ENCODE data around the gene TRIM17.
"Not testable (repeated sequence)": the region's sequence is repeated elsewhere in the genome, so short reads cannot be mapped to it uniquely, and the experiment has no call there.

TRIM17 gene

DNA sequence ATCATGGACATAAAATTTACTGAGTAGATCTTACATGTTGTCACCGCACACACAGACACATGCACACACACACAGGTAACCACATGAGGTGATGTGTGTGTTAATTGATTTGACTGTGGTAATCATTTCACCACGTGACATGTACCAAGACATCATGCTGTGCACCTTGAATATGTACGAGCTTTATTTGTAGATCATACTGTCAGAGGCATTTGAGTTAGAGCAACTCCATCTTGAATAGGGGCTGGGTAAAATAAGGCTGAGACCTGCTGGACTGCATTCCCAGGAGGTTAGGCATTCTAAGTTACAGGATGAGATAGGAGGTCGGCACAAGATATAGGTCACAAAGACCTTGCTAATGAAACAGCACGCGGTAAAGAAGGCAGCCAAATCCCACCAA, 31.7 kb upstream of the TRIM17 start:
- DNase-seq, result no peak

DNA sequence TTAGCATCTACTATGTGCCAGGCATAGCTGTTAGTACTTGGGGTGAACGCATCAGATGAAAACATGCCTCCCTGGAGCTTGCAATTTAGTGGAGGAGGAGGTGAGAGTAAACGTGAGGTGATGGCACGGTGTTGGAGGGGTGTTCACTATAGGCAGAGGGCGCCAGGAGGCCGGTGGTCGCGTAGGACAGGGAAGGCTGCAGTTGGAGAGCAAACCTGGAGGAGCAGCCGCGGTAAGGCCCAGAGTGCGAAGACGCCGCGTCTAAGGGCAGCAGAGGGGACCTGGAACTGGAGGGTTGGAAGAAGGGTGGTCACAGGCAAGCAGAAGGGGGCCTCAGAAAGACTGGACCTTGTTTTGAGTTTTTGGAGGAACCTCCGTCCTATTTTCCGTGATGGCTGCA, 30.2 kb upstream of the TRIM17 start:
- no peak for DNase-seq

DNA sequence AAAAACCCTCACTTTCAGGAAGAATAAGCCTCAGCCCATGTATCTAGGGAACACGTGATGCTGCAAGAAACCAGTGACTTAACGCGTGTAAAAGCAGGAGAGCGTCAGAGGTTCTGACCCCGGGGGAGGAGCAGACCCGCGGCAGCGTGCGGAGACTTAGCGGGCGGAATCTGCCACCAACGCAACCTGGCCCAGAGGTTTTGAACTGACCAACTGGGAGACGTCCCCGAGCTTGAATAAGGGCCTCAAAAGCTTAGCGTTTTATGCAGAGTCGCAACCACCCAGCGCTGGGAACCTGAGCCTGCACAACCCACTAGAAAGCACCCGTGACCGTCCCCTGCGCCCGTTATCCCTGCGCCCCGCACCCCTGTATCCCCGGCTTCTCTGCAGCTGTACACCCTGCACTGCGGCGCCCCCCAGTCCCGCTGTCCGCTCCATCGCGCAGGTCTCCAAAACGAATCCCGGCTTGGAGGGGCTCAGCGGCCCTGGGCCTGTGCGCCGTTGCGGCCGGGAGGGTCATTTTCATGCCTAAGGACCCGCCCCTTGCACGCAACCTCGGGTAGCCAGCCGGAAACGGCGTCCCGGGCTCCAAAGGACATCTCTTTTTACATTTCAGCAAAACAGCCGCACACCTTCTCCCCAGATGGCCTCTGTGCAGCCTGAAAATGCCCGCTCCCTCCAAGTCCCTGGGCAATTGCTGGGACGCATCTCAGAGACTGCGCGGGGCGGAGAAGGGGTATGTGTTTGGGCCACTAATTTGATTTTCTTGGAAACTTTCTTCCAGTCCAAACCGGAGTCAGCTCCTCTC, 29.4 kb upstream of the TRIM17 start:
- peak; percentile 76 for DNase-seq

DNA sequence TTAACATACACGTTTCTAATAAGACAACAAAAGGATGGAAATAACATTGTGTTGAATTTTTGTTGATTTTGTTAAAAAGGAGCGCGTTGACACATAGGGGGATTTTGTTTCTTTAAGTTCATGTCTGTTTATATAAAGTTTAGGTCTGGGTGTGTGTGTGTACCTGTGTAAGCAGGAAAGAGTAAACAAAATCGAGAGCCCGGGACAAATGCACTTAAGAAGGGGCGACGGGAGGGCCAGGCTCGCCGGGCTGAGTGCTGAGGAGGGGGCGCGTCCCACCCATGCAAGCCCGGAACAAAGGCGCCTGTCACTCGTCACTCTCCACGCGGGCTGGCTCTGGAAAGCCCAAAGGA, 28.8 kb upstream of the TRIM17 start:
- no peak for DNase-seq

- DNase-seq, result no peak
Observed at GRCh38 chr1:228443395-228443794, 26.7 kb upstream of the TRIM17 start.

DNA sequence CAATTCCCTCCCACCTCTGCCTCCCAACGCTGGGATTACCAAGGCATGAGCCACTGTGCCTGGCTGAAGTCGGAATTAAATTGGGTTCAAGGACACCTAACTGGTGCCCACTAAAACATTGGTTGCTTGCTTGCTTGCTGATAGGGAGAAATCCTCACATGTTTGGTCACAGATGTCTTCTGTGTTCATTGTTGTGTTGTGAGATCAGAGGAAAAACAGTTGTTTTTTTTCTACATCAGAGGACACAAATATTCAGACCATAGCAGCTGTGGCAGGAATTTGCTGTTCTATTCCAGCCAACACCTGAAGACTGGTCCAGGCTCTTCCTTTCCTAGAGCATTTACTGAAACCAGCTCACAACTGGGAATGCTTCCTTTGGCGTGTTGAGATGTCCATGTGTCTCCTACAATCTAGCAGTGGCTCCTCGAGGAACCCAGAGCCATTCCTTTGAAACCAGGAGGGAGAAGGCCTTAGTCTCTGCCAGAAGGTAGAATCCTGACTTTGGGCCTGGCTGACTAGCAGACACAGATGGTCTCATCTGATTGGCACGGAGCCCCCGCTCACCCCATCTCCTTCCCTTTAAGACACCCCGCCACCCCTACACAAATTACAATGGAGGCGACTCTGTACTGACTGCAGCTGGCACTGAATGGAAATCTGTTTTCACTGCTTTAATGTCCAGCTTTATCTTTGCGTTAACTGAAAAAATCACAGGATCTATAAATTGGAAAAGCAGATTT, 24.3 kb upstream of the TRIM17 start:
- DNase-seq, result no peak

DNA sequence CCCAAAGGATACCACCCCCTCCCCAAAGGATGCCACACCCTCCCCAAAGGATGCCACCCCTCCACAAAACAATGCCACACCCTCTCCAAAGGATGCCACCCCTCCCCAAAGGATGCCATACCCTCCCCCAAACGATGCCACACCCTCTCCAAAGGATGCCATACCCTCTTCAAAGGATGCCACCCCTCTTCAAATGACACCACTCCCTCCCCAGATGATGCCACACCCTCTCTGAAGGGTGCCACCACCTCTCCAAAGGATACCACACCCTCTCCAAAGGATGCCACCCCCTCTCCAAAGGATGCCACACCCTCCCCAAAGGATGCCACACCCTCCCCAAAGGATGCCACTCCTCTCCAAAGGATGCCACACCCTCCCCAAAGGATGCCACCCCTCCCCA, 21.6 kb upstream of the TRIM17 start:
- DNase-seq, result peak; percentile 72

GRCh38 chr1:228437424-228437962, 20.8 kb upstream of the TRIM17 start:
- no peak for DNase-seq

DNA sequence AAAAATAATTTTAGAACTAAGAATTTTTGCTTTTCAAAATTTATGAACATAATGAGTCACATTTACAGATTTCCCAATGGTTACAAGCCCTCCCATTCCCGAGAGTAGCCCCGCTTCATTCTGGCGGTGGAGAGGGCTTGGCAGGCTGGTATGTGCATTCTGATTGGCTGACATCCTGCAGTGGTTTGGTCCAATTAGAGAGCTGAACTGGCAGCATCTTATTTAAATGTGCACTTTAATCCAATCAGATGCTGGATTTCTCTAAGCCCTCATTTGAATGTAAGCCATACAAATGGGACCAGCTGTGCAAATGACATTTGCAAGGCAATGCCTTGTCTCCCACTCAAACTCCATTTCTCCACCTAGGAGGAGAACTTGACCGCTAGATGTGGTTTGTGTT, 18.0 kb upstream of the TRIM17 start:
- DNase-seq, result no peak

GRCh38 chr1:228433337-228434053, 16.8 kb upstream of the TRIM17 start:
- not testable (repeated sequence) for DNase-seq

DNA sequence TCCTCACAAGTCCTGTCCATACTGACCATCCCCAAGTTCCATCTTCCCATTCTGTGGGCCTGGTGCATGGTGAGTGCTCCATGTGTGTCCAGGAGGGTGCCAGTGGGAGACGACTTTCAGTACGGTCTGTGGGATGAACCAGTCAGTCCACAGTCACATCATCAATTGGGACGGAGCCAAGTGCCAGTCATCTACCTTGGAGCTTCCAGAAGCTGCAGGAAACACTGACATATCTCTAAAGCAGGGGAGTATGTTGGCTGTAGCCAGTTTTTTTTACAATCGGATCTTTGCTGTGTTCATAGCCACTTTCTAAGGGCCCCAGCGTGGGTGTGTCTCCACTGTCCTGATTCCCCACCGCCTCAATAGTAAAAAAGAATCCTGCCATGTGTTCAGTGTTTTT, 13.6 kb upstream of the TRIM17 start:
- no peak for DNase-seq

GRCh38 chr1:228429698-228430097, 13.0 kb upstream of the TRIM17 start:
- no peak for DNase-seq

- DNase-seq, result no peak
Observed at GRCh38 chr1:228429007-228429406, 12.3 kb upstream of the TRIM17 start.

- DNase-seq, result no peak
Observed at GRCh38 chr1:228428412-228428811, 11.8 kb upstream of the TRIM17 start.

DNA sequence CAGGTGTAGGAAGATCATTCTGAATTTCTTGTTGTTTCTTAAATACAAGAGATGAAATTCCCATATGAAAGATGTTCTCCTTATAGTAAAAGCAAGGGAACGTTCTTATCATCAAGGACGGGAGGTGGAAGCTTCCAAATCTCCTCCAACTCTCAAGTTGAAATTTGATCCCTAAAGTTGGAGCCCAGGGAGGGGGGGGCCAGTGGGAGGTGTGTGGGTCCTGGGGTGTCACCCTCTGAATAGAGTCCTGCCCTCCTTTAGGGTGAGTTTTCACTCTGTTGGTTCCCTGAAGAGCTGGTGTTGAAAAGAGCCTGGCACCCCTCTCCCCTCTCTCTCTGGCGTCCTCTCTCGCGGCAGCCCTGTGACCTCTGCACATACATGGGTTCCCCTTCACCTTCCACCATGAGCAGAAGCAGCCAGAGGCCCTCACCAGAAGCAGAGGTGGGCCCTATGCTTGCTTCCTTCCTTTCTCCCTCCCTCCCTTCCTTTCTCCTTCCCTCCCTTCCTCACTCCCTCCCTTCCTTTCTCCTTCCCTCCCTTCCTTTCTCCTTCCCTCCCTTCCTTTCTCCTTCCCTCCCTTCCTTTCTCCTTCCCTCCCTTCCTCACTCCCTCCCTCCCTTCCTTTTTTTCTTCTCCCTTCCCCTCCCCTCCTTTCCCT, 10.0 kb upstream of the TRIM17 start:
- DNase-seq, result no peak

GRCh38 chr1:228424685-228425660, 8.3 kb upstream of the TRIM17 start:
- no peak for DNase-seq

- peak; percentile 49 for DNase-seq
Observed at GRCh38 chr1:228423404-228424053, 6.9 kb upstream of the TRIM17 start.

- DNase-seq, result peak; percentile 92
Observed at GRCh38 chr1:228420968-228421826, 4.5 kb upstream of the TRIM17 start.

GRCh38 chr1:228417483-228418203, 982 bp upstream of the TRIM17 start:
- peak; percentile 85 for DNase-seq
